Fibroblast of lung (primary cell): ENCODE results near the gene C9orf72. TPM values are rescaled to one million over a fixed set of nuclear protein-coding genes. Genes with fewer than 3 reads are reported as not detected.

Source experiments
- DNase-seq, 2 donors: peaks; one replicate each; pipeline versions ENCODE4 v3.0.0 to v3.0.0-alpha.2; 2010; ENCODE audit warnings: low read depth in 2 of 2
- H2AFZ ChIP-seq: 2 replicates; pipeline ENCODE4 v1.5.1; 2012; ENCODE audit warnings: low read length, control low read depth, inconsistent platforms
- H3K27ac ChIP-seq: 2 replicates; pipeline ENCODE4 v1.5.1; 2011; ENCODE audit warnings: low read length, control low read depth; ENCODE audit not compliant: insufficient read depth
- H3K27me3 ChIP-seq: 2 replicates; pipeline ENCODE4 v1.5.1; 2011; ENCODE audit warnings: mild to moderate bottlenecking, low read length; ENCODE audit not compliant: control insufficient read depth, insufficient read depth
- H3K36me3 ChIP-seq: 2 replicates; pipeline ENCODE4 v1.5.1; 2011; ENCODE audit warnings: low read length; ENCODE audit not compliant: control insufficient read depth, insufficient read depth
- H3K4me1 ChIP-seq: 2 replicates; pipeline ENCODE4 v1.5.1; 2011; ENCODE audit warnings: low read length; ENCODE audit not compliant: control insufficient read depth, insufficient read depth; ENCODE audit errors: extremely low read depth
- H3K4me2 ChIP-seq: 2 replicates; pipeline ENCODE4 v1.5.1; 2011; ENCODE audit warnings: low read length, control low read depth; ENCODE audit not compliant: insufficient read depth; ENCODE audit errors: extremely low read depth
- H3K4me3 ChIP-seq, 4 experiments: fragments of 200-600 bp in 1 of 4; sonication (generic) in 1 of 4; replicated peaks in 1 of 4; 2 replicates each; pipeline ENCODE4 v1.5.1; 2011 to 2016; ENCODE audit warnings: low read length in 4 of 4, low read depth in 3 of 4, mild to moderate bottlenecking in 3 of 4, control low read depth in 2 of 4, inconsistent platforms in 1 of 4, mixed read lengths in 1 of 4; ENCODE audit not compliant: insufficient read depth in 1 of 4; ENCODE audit errors: control extremely low read depth in 1 of 4
- H3K79me2 ChIP-seq: 2 replicates; pipeline ENCODE4 v1.5.1; 2012; ENCODE audit warnings: mild to moderate bottlenecking, low read length, inconsistent platforms; ENCODE audit not compliant: control insufficient read depth, insufficient read depth
- H3K9ac ChIP-seq: 2 replicates; pipeline ENCODE4 v1.5.1; 2011; ENCODE audit warnings: mild to moderate bottlenecking, low read length, control low read depth; ENCODE audit not compliant: insufficient read depth
- H3K9me3 ChIP-seq: 2 replicates; pipeline ENCODE4 v1.5.1; 2012; ENCODE audit warnings: low read depth, low read length; ENCODE audit not compliant: control insufficient read depth, insufficient read depth
- H4K20me1 ChIP-seq: 2 replicates; pipeline ENCODE4 v1.5.1; 2011; ENCODE audit warnings: low read length; ENCODE audit not compliant: control insufficient read depth, insufficient read depth; ENCODE audit errors: extremely low read depth
- CTCF ChIP-seq, 2 donors: IDR thresholded peaks in 1 of 2; conservative IDR thresholded peaks in 1 of 2; 1 replicate in 1 of 2; 2 replicates in 1 of 2; pipeline ENCODE4 v1.5.1; 2011 to 2012; ENCODE audit warnings: low read length in 2 of 2, control low read depth in 1 of 2, inconsistent platforms in 1 of 2, low read depth in 1 of 2, mild to moderate bottlenecking in 1 of 2
- EZH2 ChIP-seq: IDR thresholded peaks from 2 replicates; pipeline ENCODE4 v1.5.1; 2012; ENCODE audit warnings: low read length, control low read depth, mild to moderate bottlenecking; ENCODE audit errors: missing control alignments
- polyA plus RNA-seq, 2 donors: library from polyadenylated mRNA; depleted of rRNA in 1 of 2; stranded (reverse) in 1 of 2; unstranded in 1 of 2; fragments of >200 nt; gene quantifications; 2 replicates each; pipeline ENCODE4 v1.2.1, GENCODE V29; 2011 to 2012; ENCODE audit warnings: missing spikeins in 1 of 2
- total RNA-seq: library from RNA; depleted of rRNA; stranded (reverse); fragments of >200 nt; gene quantifications from 2 replicates; pipeline ENCODE4 v1.2.1, GENCODE V29; 2014

The C9orf72 gene
- total and polyA plus RNA-seq, 2 donors (not counting 1 experiment from before 2014, with no cell fraction given) = 3.6 to 4.5 TPM

- no peak overlapping the region for H3K4me2 ChIP-seq
- DNase-seq = no peak
- no peak overlapping the region for H3K4me3 ChIP-seq
- H3K79me2 ChIP-seq = no peaks in the 10 kb centered on the region
- no peak overlapping the region for H3K9ac ChIP-seq
- no peaks in the 10 kb centered on the region for H3K9me3 ChIP-seq
- no peak overlapping the region for H3K27ac ChIP-seq
- TF ChIP-seq EZH2 = no peak
- TF ChIP-seq CTCF (conservative IDR thresholded peaks at IDR 0.05 in 1 of 2, IDR thresholded peaks at IDR 0.05 in 1 of 2; ENCODE audit: low read depth in 1 of 2, low read length in 2 of 2) = no peak
- no peaks in the 10 kb centered on the region for H3K27me3 ChIP-seq
- no peaks in the 10 kb centered on the region for H3K36me3 ChIP-seq
- no peaks in the 10 kb centered on the region for H3K4me1 ChIP-seq
- no peaks in the 10 kb centered on the region for H4K20me1 ChIP-seq
- no peak overlapping the region for H2AFZ ChIP-seq
Observed at GRCh38 chr9:27518809-27519208, 54.5 kb downstream of the C9orf72 start.

- Histone ChIP-seq H3K79me2 (no peaks in the 10 kb centered on the region), H4K20me1 (no peaks in the 10 kb centered on the region), H3K4me2 (no peak overlapping the region), H3K4me3 (no peak overlapping the region), H3K9me3 (no peaks in the 10 kb centered on the region), H3K27me3 (no peaks in the 10 kb centered on the region), H3K9ac (no peak overlapping the region), H3K4me1 (no peaks in the 10 kb centered on the region), H3K36me3 (no peaks in the 10 kb centered on the region), H2AFZ (no peak overlapping the region), H3K27ac (no peak overlapping the region)
- TF ChIP-seq EZH2 (no peak), CTCF (conservative IDR thresholded peaks at IDR 0.05 in 1 of 2, IDR thresholded peaks at IDR 0.05 in 1 of 2; ENCODE audit: low read depth in 1 of 2, low read length in 2 of 2) (no peak)
- DNase-seq = no peak
Observed at GRCh38 chr9:27518006-27518405, 55.3 kb downstream of the C9orf72 start.

DNA sequence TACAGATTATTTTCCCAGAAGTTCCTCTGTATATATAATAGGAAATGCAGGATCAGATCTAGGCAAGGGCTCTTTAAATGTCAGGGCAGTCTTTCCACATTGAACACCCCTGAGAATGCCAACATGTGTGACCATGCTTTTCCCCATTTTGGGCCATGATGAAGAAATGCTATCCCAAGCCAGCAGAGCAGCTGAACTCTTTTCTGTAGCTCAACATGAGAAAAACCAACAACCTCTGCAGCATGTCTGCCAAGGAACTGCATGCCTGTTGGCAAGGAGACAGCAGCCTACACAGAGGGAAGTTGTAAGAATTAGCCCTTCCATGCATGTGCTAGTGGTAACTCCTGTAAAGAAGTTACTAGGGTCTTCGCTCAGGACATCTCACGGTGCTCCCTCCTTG, 58.7 kb downstream of the C9orf72 start:
- DNase-seq = no peak
- Histone ChIP-seq H4K20me1 (no peaks in the 10 kb centered on the region), H3K4me1 (no peaks in the 10 kb centered on the region), H3K79me2 (no peaks in the 10 kb centered on the region), H3K4me3 (no peak overlapping the region), H3K9me3 (no peaks in the 10 kb centered on the region), H3K36me3 (no peaks in the 10 kb centered on the region), H2AFZ (no peak overlapping the region), H3K27ac (no peak overlapping the region), H3K9ac (no peak overlapping the region), H3K4me2 (no peak overlapping the region), H3K27me3 (no peaks in the 10 kb centered on the region)
- no peak for TF ChIP-seq CTCF (conservative IDR thresholded peaks at IDR 0.05 in 1 of 2, IDR thresholded peaks at IDR 0.05 in 1 of 2; ENCODE audit: low read depth in 1 of 2, low read length in 2 of 2)
